SHP77 treated with DMSO at 0.1 percent for 48 hours (cell line): ENCODE data around the gene OR51V1.
"Not testable (repeated sequence)": the region's sequence is repeated elsewhere in the genome, so short reads cannot be mapped to it uniquely, and the experiment has no call there.

Source experiments
- DNase-seq: peaks from one replicate; lab custom pipeline; 2025; lab: John Stamatoyannopoulos, UW

The OR51V1 gene

GRCh38 chr11:5165898-5166297 is 34.6 kb downstream of the OR51V1 start:
- not testable (repeated sequence) for DNase-seq

GRCh38 chr11:5164807-5165206 is 35.7 kb downstream of the OR51V1 start:
- DNase-seq: not testable (repeated sequence)

- DNase-seq: not testable (repeated sequence)
Measured at GRCh38 chr11:5161045-5161444, 39.4 kb downstream of the OR51V1 start.

- not testable (repeated sequence) for DNase-seq
Measured at GRCh38 chr11:5160217-5160616, 40.3 kb downstream of the OR51V1 start.

- no peak for DNase-seq
Measured at GRCh38 chr11:5159806-5160205, 40.7 kb downstream of the OR51V1 start.

- DNase-seq: no peak
Measured at GRCh38 chr11:5154657-5155056, 45.8 kb downstream of the OR51V1 start, which contains the start of gene OR52A1. Gene OR52A1, minus strand, starts transcription at chr11:5154757. Its CDS starts 2,388 bp downstream, at chr11:5152369.

- no peak for DNase-seq
Measured at GRCh38 chr11:5153574-5154431, 46.7 kb downstream of the OR51V1 start.

- DNase-seq: no peak
Measured at GRCh38 chr11:5151713-5152153, 48.7 kb downstream of the OR51V1 start.
